OCI-LY7 (cell line): ENCODE data around the gene DDX39A. TPM values are rescaled to one million over a fixed set of nuclear protein-coding genes. Genes with fewer than 3 reads are reported as not detected.

Experiments used
- BruUV-seq: library from RNA; stranded (reverse); fragments of 400-500 nt; replicated peaks from 2 replicates; lab custom pipeline; 2021; lab: Mats Ljungman, UMichigan
- CTCF ChIA-PET: fragments of 300-600 bp; sonication (Branson Sonifier 250); formaldehyde crosslinking; loops from one replicate; lab custom pipeline; 2022; ENCODE audit warnings: antibody characterized with exemption; ENCODE audit not compliant: unreplicated experiment; lab: Charles Lee
- POLR2A ChIA-PET: fragments of 300-600 bp; sonication (Branson Sonifier 250); formaldehyde crosslinking; loops from one replicate; lab custom pipeline; 2022; ENCODE audit warnings: antibody characterized with exemption; lab: Charles Lee
- DNase-seq: peaks from one replicate; pipeline ENCODE4 v3.0.0-alpha.2; 2015; ENCODE audit warnings: low spot score
- H2AFZ ChIP-seq: fragments of 200-600 bp; sonication (generic), shearing (Covaris generic); 2 replicates; pipeline ENCODE4 v1.6.1; 2014; ENCODE audit warnings: mild to moderate bottlenecking, antibody characterized with exemption, low read length, moderate library complexity
- H3K27ac ChIP-seq: fragments of 200-600 bp; sonication (generic); 2 replicates; pipeline ENCODE4 v1.5.1; 2014; ENCODE audit warnings: mixed run types, low read depth, mild to moderate bottlenecking, moderate library complexity, low read length, inconsistent platforms; ENCODE audit not compliant: poor library complexity, severe bottlenecking
- H3K36me3 ChIP-seq: fragments of 200-600 bp; sonication (generic); 2 replicates; pipeline ENCODE4 v1.6.1; 2014; ENCODE audit warnings: mild to moderate bottlenecking, antibody characterized with exemption, low read length, moderate library complexity, mixed read lengths; ENCODE audit not compliant: insufficient read depth
- H3K4me1 ChIP-seq: fragments of 200-600 bp; sonication (generic); 2 replicates; pipeline ENCODE4 v1.5.1; 2014; ENCODE audit warnings: mild to moderate bottlenecking, low read length; ENCODE audit not compliant: insufficient read depth, poor library complexity, severe bottlenecking
- H3K4me2 ChIP-seq: fragments of 200-600 bp; sonication (generic); 2 replicates; pipeline ENCODE4 v1.6.1; 2014; ENCODE audit warnings: mild to moderate bottlenecking, low read length
- H3K4me3 ChIP-seq: fragments of 200-600 bp; sonication (generic); 2 replicates; pipeline ENCODE4 v1.5.1; 2014; ENCODE audit warnings: mild to moderate bottlenecking, low read depth, low read length; ENCODE audit not compliant: poor library complexity, severe bottlenecking
- H3K79me2 ChIP-seq: fragments of 200-600 bp; sonication (generic); 2 replicates; pipeline ENCODE4 v1.6.1; 2016; ENCODE audit warnings: low read depth, mild to moderate bottlenecking, low read length, moderate library complexity, mixed read lengths; ENCODE audit not compliant: insufficient read depth
- H3K9me2 ChIP-seq: fragments of 200-600 bp; sonication (generic); 2 replicates; pipeline ENCODE4 v1.6.1; 2016; ENCODE audit warnings: mild to moderate bottlenecking, low read length, mixed read lengths; ENCODE audit not compliant: insufficient read depth
- H3K9me3 ChIP-seq: fragments of 200-600 bp; sonication (generic); 2 replicates; pipeline ENCODE4 v1.6.1; 2014; ENCODE audit warnings: mild to moderate bottlenecking, mixed run types, low read length, mixed read lengths
- H4K20me1 ChIP-seq: fragments of 200-600 bp; sonication (generic); 2 replicates; pipeline ENCODE4 v1.6.1; 2014; ENCODE audit warnings: mild to moderate bottlenecking, antibody characterized with exemption, low read length, moderate library complexity, mixed read lengths; ENCODE audit not compliant: insufficient read depth
- CTCF ChIP-seq: fragments of 200-600 bp; sonication (generic); conservative IDR thresholded peaks from 2 replicates; pipeline ENCODE4 v1.5.1; 2014; ENCODE audit warnings: mild to moderate bottlenecking, antibody characterized with exemption, low read length, moderate library complexity, mixed read lengths
- EZH2phosphoT487 ChIP-seq: fragments of 200-600 bp; sonication (generic); IDR thresholded peaks from 2 replicates; pipeline ENCODE4 v1.6.1; 2018; ENCODE audit warnings: low read depth, borderline replicate concordance, mild to moderate bottlenecking, mixed run types, antibody characterized with exemption, low read length, moderate library complexity, mixed read lengths
- intact Hi-C: fragments of 100-400 bp; cut with micrococcal nuclease; formaldehyde crosslinking; loops from one replicate; pipeline ENCODE4 v1.10.0; 2022; ENCODE audit not compliant: unreplicated experiment
- total RNA-seq, 2 experiments: library from RNA; depleted of rRNA in 1 of 2; stranded (reverse); fragments of >200 nt in 1 of 2; shearing (Covaris generic) in 1 of 2; gene quantifications; 2 replicates each; pipeline ENCODE4 v1.2.3, GENCODE V29; 2014 to 2022

The DDX39A gene
- total RNA-seq, 2 experiments from 2014 or later: 294 to 474 TPM

DNA sequence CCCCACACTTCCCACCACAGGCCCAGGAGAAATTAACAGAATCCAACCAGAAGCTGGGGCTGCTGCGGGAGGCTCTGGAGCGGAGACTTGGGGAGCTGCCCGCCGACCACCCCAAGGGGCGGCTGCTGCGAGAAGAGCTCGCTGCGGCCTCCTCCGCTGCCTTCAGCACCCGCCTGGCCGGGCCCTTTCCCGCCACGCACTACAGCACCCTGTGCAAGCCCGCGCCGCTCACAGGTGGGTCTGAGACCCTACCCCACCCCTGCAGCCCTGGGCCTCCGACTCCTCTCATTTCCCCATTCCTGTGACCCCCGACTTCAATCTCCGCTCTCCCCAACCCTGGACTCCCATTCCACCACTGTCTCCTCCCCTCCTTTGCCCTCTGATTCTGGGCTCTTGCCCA is 31.7 kb upstream of the DDX39A start:
- no TSS peak for BruUV-seq
- Histone ChIP-seq H2AFZ (no peak overlapping the region), H3K4me3 (no peak overlapping the region), H3K9me3 (no peaks in the 10 kb centered on the region), H3K36me3 (peaks cover 82% of the 10 kb centered on the region), H3K79me2 (no peaks in the 10 kb centered on the region), H3K27ac (no peak overlapping the region), H3K9me2 (no peaks in the 10 kb centered on the region), H3K4me1 (no peaks in the 10 kb centered on the region), H3K4me2 (no peak overlapping the region), H4K20me1 (no peaks in the 10 kb centered on the region)
- DNase-seq: no peak
- ChIA-PET CTCF (interaction anchor here (0.5 kb wide), 1 partner anchor 149 kb away, joined by 4 read pairs; no protein-coding TSS in a partner anchor), POLR2A (interaction anchor here (0.6 kb wide), 1 partner anchor 12 kb away, joined by 3 read pairs; no protein-coding TSS in a partner anchor)
- TF ChIP-seq CTCF (no peak), EZH2phosphoT487 (no peak)
- intact Hi-C loops: no loop called here

DNA sequence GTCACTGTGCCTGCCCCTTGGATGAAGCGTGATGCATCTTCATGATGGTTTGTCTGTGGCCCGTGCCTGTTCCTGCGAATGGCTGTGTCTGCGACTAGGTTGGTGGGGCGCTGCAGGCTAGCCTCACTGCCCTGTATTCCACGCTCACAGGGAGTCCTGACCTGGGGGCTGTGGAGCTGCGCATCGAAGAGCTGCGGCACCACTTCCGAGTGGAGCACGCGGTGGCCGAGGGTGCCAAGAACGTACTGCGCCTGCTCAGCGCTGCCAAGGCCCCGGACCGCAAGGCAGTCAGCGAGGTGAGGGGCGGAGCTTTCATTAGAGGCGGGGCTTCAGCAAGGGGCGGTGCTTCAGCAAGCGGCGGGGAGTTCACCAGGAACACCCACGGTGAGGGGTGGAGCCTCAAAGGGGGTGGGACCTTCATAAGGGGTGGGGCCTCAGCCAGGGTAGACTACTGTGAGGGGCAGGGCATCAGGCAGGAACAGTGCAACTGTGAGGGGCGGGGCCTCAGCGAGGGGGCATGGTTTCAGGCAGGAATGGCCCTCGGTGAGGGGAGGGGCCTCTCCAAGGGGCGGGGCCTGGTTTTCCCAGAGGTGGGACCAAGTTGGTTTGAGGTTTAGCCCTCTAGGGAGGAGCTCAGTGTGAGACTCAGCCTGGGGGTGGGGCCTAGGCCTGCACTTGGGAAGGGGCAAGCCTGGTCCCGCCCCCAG is 31.2 kb upstream of the DDX39A start:
- Histone ChIP-seq H3K27ac (no peak overlapping the region), H3K79me2 (no peaks in the 10 kb centered on the region), H3K9me3 (no peaks in the 10 kb centered on the region), H4K20me1 (no peaks in the 10 kb centered on the region), H2AFZ (no peak overlapping the region), H3K4me1 (no peaks in the 10 kb centered on the region), H3K36me3 (peaks cover 85% of the 10 kb centered on the region), H3K4me3 (no peak overlapping the region), H3K9me2 (no peaks in the 10 kb centered on the region), H3K4me2 (no peak overlapping the region)
- intact Hi-C loops: no loop called here
- POLR2A ChIA-PET: no interaction called here
- DNase-seq: peak; percentile 91
- CTCF ChIA-PET: interaction anchor here (0.5 kb wide), 1 partner anchor 148 kb away, joined by 4 read pairs; no protein-coding TSS in a partner anchor
- BruUV-seq: no TSS peak
- no peak for TF ChIP-seq CTCF

GRCh38 chr19:14449321-14449720 is 30.2 kb upstream of the DDX39A start:
- DNase-seq: no peak

More at GRCh38 chr19:14449321-14449720, 30.2 kb upstream of the DDX39A start:
- H3K4me3 ChIP-seq: no peak overlapping the region
- no peaks in the 10 kb centered on the region for H3K9me3 ChIP-seq
- no peaks in the 10 kb centered on the region for H4K20me1 ChIP-seq
- intact Hi-C loops: no loop called here
- no TSS peak for BruUV-seq
- ChIA-PET POLR2A (no interaction called here), CTCF (no interaction called here)
- no peak overlapping the region for H3K4me2 ChIP-seq
- H2AFZ ChIP-seq: no peak overlapping the region
- no peak overlapping the region for H3K27ac ChIP-seq
- H3K9me2 ChIP-seq: no peaks in the 10 kb centered on the region
- TF ChIP-seq CTCF (no peak), EZH2phosphoT487 (no peak)
- H3K79me2 ChIP-seq: no peaks in the 10 kb centered on the region
- H3K4me1 ChIP-seq: no peaks in the 10 kb centered on the region
- H3K36me3 ChIP-seq: peaks cover 84% of the 10 kb centered on the region
